Measurements from ENCODE around the gene MTM1.

The MTM1 gene

GRCh38 chrX:150551963-150552362 is 16.5 kb upstream of the MTM1 start:
- DNase-seq: no peak

GRCh38 chrX:150558424-150558823 is 10.0 kb upstream of the MTM1 start:
- no peak for DNase-seq

GRCh38 chrX:150564838-150565237 is 3.6 kb upstream of the MTM1 start:
- DNase-seq: no peak

GRCh38 chrX:150565551-150565950 is 2.9 kb upstream of the MTM1 start:
- no peak for DNase-seq

GRCh38 chrX:150566734-150567182 is 1.7 kb upstream of the MTM1 start:
- no peak for DNase-seq

GRCh38 chrX:150567645-150568319 is 639 bp upstream of the MTM1 start:
- DNase-seq: no peak

GRCh38 chrX:150569155-150569477 is 695 bp downstream of the MTM1 start:
- DNase-seq: no peak

GRCh38 chrX:150570512-150570911 is 2.1 kb downstream of the MTM1 start:
- DNase-seq: no peak

- DNase-seq: no peak
Measured at GRCh38 chrX:150572206-150572605, 3.8 kb downstream of the MTM1 start.

GRCh38 chrX:150573106-150573505 is 4.7 kb downstream of the MTM1 start:
- no peak for DNase-seq

GRCh38 chrX:150573702-150574101 is 5.3 kb downstream of the MTM1 start:
- no peak for DNase-seq

GRCh38 chrX:150574559-150575418 is 6.4 kb downstream of the MTM1 start:
- DNase-seq: no peak

GRCh38 chrX:150575419-150575814 is 7.0 kb downstream of the MTM1 start:
- no peak for DNase-seq

GRCh38 chrX:150577174-150577573 is 8.8 kb downstream of the MTM1 start:
- no peak for DNase-seq

- no peak for DNase-seq
Measured at GRCh38 chrX:150581093-150581775, 12.8 kb downstream of the MTM1 start.

- no peak for DNase-seq
Measured at GRCh38 chrX:150582338-150582948, 14.0 kb downstream of the MTM1 start.

GRCh38 chrX:150587585-150588503 is 19.4 kb downstream of the MTM1 start:
- DNase-seq: no peak

- DNase-seq: no peak
Measured at GRCh38 chrX:150594584-150594983, 26.2 kb downstream of the MTM1 start.

GRCh38 chrX:150599226-150599625 is 30.8 kb downstream of the MTM1 start:
- no peak for DNase-seq

GRCh38 chrX:150602296-150602695 is 33.9 kb downstream of the MTM1 start:
- no peak for DNase-seq

- no peak for DNase-seq
Measured at GRCh38 chrX:150602743-150603142, 34.3 kb downstream of the MTM1 start.

- no peak for DNase-seq
Measured at GRCh38 chrX:150605603-150606002, 37.2 kb downstream of the MTM1 start.

Data from NCI-H1436 (cell line).